ENCODE results near the gene LINGO3.
A peak's percentile ranks its signal among the peaks of the same experiment; 100 is the strongest.

LINGO3 gene

GRCh38 chr19:2338751-2339643, 31.0 kb upstream of the LINGO3 start:
- no peaks in the 10 kb centered on the region for H3K27me3 ChIP-seq (ENCODE audit: insufficient read depth, insufficient read length)
- H3K9me3 ChIP-seq (ENCODE audit: insufficient read depth, low read length), result peaks cover 15% of the 10 kb centered on the region; the same call in 1 of the 2 replicates
- no peak for DNase-seq (ENCODE audit: low read depth, low spot score)
- no peak overlapping the region for H3K4me3 ChIP-seq (ENCODE audit: insufficient read length, low read depth)
- no peak overlapping the region for H3K9ac ChIP-seq (ENCODE audit: insufficient read length, low read depth)
- peaks cover 20% of the 10 kb centered on the region for H3K4me1 ChIP-seq (ENCODE audit: insufficient read depth, insufficient read length)
- H3K36me3 ChIP-seq (ENCODE audit: insufficient read depth, insufficient read length, low read length), result peaks cover 70% of the 10 kb centered on the region
- no peak for TF ChIP-seq ZNF274 (IDR thresholded peaks at IDR 0.05; ENCODE audit: low read depth, low read length)
- no peak for TF ChIP-seq YY1 (IDR thresholded peaks at IDR 0.05; ENCODE audit: insufficient read depth, insufficient read length)
- TF ChIP-seq SUZ12 (IDR thresholded peaks at IDR 0.05; ENCODE audit: extremely low read depth, insufficient read depth, insufficient read length), result no peak

- no peak for DNase-seq (ENCODE audit: low read depth, low spot score)
- Histone ChIP-seq H3K9ac (ENCODE audit: insufficient read length, low read depth) (peak overlapping the region; percentile 37), H3K36me3 (ENCODE audit: insufficient read depth, insufficient read length, low read length) (peaks cover 71% of the 10 kb centered on the region), H3K4me1 (ENCODE audit: insufficient read depth, insufficient read length) (peaks cover 22% of the 10 kb centered on the region), H3K4me3 (ENCODE audit: insufficient read length, low read depth) (no peak overlapping the region), H3K27me3 (ENCODE audit: insufficient read depth, insufficient read length) (no peaks in the 10 kb centered on the region), H3K9me3 (ENCODE audit: insufficient read depth, low read length) (peaks cover 15% of the 10 kb centered on the region; the same call in 1 of the 2 replicates)
- TF ChIP-seq SUZ12 (IDR thresholded peaks at IDR 0.05; ENCODE audit: extremely low read depth, insufficient read depth, insufficient read length), result no peak
- TF ChIP-seq ZNF274 (IDR thresholded peaks at IDR 0.05; ENCODE audit: low read depth, low read length), result no peak
- TF ChIP-seq YY1 (IDR thresholded peaks at IDR 0.05; ENCODE audit: insufficient read depth, insufficient read length), result no peak
Observed at GRCh38 chr19:2338055-2338615, 30.2 kb upstream of the LINGO3 start.

- Histone ChIP-seq H3K4me1 (ENCODE audit: insufficient read depth, insufficient read length) (peaks cover 22% of the 10 kb centered on the region), H3K36me3 (ENCODE audit: insufficient read depth, insufficient read length, low read length) (peaks cover 63% of the 10 kb centered on the region), H3K9ac (ENCODE audit: insufficient read length, low read depth) (peak overlapping the region; percentile 57)
Observed at GRCh38 chr19:2337329-2337707, 29.4 kb upstream of the LINGO3 start.

GRCh38 chr19:2336528-2337328, 28.8 kb upstream of the LINGO3 start:
- H3K4me3 ChIP-seq (ENCODE audit: insufficient read length, low read depth), result no peak overlapping the region
- no peak for DNase-seq (ENCODE audit: low read depth, low spot score)
- no peak for TF ChIP-seq YY1 (IDR thresholded peaks at IDR 0.05; ENCODE audit: insufficient read depth, insufficient read length)
- TF ChIP-seq ZNF274 (IDR thresholded peaks at IDR 0.05; ENCODE audit: low read depth, low read length), result no peak
- TF ChIP-seq SUZ12 (IDR thresholded peaks at IDR 0.05; ENCODE audit: extremely low read depth, insufficient read depth, insufficient read length), result no peak
- H3K36me3 ChIP-seq (ENCODE audit: insufficient read depth, insufficient read length, low read length), result peaks cover 59% of the 10 kb centered on the region
- H3K27me3 ChIP-seq (ENCODE audit: insufficient read depth, insufficient read length), result no peaks in the 10 kb centered on the region
- H3K9me3 ChIP-seq (ENCODE audit: insufficient read depth, low read length), result peaks cover 15% of the 10 kb centered on the region; the same call in 1 of the 2 replicates
- peaks cover 26% of the 10 kb centered on the region for H3K4me1 ChIP-seq (ENCODE audit: insufficient read depth, insufficient read length)
- peak overlapping the region; percentile 57 for H3K9ac ChIP-seq (ENCODE audit: insufficient read length, low read depth)

More at GRCh38 chr19:2337329-2337707, 29.4 kb upstream of the LINGO3 start:
- Histone ChIP-seq H3K4me3 (ENCODE audit: insufficient read length, low read depth) (no peak overlapping the region), H3K9me3 (ENCODE audit: insufficient read depth, low read length) (peaks cover 15% of the 10 kb centered on the region; the same call in 1 of the 2 replicates), H3K27me3 (ENCODE audit: insufficient read depth, insufficient read length) (no peaks in the 10 kb centered on the region)
- DNase-seq (ENCODE audit: low read depth, low spot score), result no peak
- TF ChIP-seq SUZ12 (IDR thresholded peaks at IDR 0.05; ENCODE audit: extremely low read depth, insufficient read depth, insufficient read length) (no peak), ZNF274 (IDR thresholded peaks at IDR 0.05; ENCODE audit: low read depth, low read length) (no peak), YY1 (IDR thresholded peaks at IDR 0.05; ENCODE audit: insufficient read depth, insufficient read length) (no peak)

- Histone ChIP-seq H3K4me3 (ENCODE audit: insufficient read length, low read depth) (no peak overlapping the region), H3K9ac (ENCODE audit: insufficient read length, low read depth) (no peak overlapping the region), H3K9me3 (ENCODE audit: insufficient read depth, low read length) (peaks cover 15% of the 10 kb centered on the region; the same call in 1 of the 2 replicates), H3K4me1 (ENCODE audit: insufficient read depth, insufficient read length) (peaks cover 31% of the 10 kb centered on the region), H3K36me3 (ENCODE audit: insufficient read depth, insufficient read length, low read length) (peaks cover 50% of the 10 kb centered on the region), H3K27me3 (ENCODE audit: insufficient read depth, insufficient read length) (no peaks in the 10 kb centered on the region)
- no peak for DNase-seq (ENCODE audit: low read depth, low spot score)
- TF ChIP-seq SUZ12 (IDR thresholded peaks at IDR 0.05; ENCODE audit: extremely low read depth, insufficient read depth, insufficient read length) (no peak), YY1 (IDR thresholded peaks at IDR 0.05; ENCODE audit: insufficient read depth, insufficient read length) (no peak), ZNF274 (IDR thresholded peaks at IDR 0.05; ENCODE audit: low read depth, low read length) (no peak)
Observed at GRCh38 chr19:2335848-2336247, 27.9 kb upstream of the LINGO3 start.

- Histone ChIP-seq H3K9ac (ENCODE audit: insufficient read length, low read depth) (no peak overlapping the region), H3K4me1 (ENCODE audit: insufficient read depth, insufficient read length) (peaks cover 38% of the 10 kb centered on the region)
Observed at GRCh38 chr19:2334986-2335846, 27.3 kb upstream of the LINGO3 start.

More at GRCh38 chr19:2334986-2335846, 27.3 kb upstream of the LINGO3 start:
- no peaks in the 10 kb centered on the region for H3K27me3 ChIP-seq (ENCODE audit: insufficient read depth, insufficient read length)
- DNase-seq (ENCODE audit: low read depth, low spot score), result no peak
- no peak overlapping the region for H3K4me3 ChIP-seq (ENCODE audit: insufficient read length, low read depth)
- peaks cover 15% of the 10 kb centered on the region; the same call in 1 of the 2 replicates for H3K9me3 ChIP-seq (ENCODE audit: insufficient read depth, low read length)
- TF ChIP-seq YY1 (IDR thresholded peaks at IDR 0.05; ENCODE audit: insufficient read depth, insufficient read length), result no peak
- no peak for TF ChIP-seq ZNF274 (IDR thresholded peaks at IDR 0.05; ENCODE audit: low read depth, low read length)
- no peak for TF ChIP-seq SUZ12 (IDR thresholded peaks at IDR 0.05; ENCODE audit: extremely low read depth, insufficient read depth, insufficient read length)
- H3K36me3 ChIP-seq (ENCODE audit: insufficient read depth, insufficient read length, low read length), result peaks cover 50% of the 10 kb centered on the region

All from NT2/D1 (cell line).